Measurements from ENCODE around the gene SPATA31C1.
"Not testable (repeated sequence)": the region's sequence is repeated elsewhere in the genome, so short reads cannot be mapped to it uniquely, and the experiment has no call there.

The SPATA31C1 gene

DNA sequence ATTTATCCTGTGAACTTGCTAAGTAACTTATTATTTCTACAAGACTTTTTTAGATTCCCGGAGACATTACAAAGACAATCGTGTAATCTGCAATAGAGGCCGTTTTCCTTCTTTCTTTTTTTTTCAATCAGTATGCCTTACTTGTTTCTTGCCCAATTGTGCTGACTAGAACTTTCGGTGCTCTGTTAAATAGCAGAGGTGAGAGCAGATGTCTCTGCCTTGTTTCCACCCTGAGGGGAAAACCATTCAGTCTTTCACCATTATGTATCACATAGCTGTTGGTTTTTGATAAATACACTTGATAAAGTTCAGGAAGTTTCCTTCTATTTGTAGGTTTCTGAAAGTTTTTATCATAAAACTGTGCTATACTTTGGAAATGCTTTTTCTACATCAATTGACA is 24.8 kb upstream of the SPATA31C1 start:
- no peaks in the 10 kb centered on the region for H3K4me1 ChIP-seq
- H3K36me3 ChIP-seq, result no peaks in the 10 kb centered on the region
- H3K9me3 ChIP-seq, result peaks cover 0 to 8% (median 6%) of the 10 kb centered on the region in 3 donors
- TF ChIP-seq, protein P1, sequence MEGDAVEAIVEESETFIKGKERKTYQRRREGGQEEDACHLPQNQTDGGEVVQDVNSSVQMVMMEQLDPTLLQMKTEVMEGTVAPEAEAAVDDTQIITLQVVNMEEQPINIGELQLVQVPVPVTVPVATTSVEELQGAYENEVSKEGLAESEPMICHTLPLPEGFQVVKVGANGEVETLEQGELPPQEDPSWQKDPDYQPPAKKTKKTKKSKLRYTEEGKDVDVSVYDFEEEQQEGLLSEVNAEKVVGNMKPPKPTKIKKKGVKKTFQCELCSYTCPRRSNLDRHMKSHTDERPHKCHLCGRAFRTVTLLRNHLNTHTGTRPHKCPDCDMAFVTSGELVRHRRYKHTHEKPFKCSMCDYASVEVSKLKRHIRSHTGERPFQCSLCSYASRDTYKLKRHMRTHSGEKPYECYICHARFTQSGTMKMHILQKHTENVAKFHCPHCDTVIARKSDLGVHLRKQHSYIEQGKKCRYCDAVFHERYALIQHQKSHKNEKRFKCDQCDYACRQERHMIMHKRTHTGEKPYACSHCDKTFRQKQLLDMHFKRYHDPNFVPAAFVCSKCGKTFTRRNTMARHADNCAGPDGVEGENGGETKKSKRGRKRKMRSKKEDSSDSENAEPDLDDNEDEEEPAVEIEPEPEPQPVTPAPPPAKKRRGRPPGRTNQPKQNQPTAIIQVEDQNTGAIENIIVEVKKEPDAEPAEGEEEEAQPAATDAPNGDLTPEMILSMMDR (IDR thresholded peaks at IDR 0.05), result no peak
- no peak for DNase-seq
- H3K4me3 ChIP-seq, result no peak overlapping the region
- no peaks in the 10 kb centered on the region for H3K27me3 ChIP-seq
- H3K27ac ChIP-seq, result no peak overlapping the region
- intact Hi-C loops (cut with DNase I; ENCODE audit: low total_unique reads), result no loop called here

DNA sequence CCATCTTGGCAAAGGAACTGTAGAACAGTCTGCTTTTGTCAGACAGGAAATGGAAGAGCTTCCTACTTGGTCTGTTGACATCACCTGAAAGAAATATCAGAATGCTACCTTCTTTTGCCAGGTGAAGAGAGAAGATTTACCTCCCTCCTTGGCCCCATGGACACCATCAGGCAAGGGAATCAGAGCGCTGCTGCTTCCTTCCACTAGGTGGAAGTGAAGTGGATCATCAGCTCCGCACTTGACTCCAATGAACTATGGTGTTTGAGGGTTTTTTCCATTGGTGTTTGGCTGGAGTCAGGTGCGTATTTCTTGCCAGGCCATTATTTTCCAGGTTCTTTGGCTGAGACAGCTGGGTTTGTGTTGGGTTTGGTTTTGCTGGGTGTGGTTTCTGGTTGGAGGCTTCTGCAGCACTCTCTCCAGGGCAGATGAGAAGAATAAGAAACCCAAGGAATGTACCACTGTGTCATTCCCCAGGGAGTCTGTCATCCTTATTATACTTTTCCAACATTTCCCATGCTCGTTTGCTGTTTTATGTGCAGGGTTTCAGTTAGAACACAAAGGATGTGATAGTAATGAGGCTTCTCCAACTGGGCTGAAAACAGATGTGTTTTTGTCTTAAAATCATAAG is 22.6 kb upstream of the SPATA31C1 start:
- TF ChIP-seq, protein P1 (IDR thresholded peaks at IDR 0.05), result no peak
- Histone ChIP-seq H3K27ac (no peak overlapping the region), H3K9me3 (peaks cover 0 to 8% (median 6%) of the 10 kb centered on the region in 3 donors), H3K36me3 (no peaks in the 10 kb centered on the region), H3K4me3 (no peak overlapping the region), H3K27me3 (no peaks in the 10 kb centered on the region), H3K4me1 (no peaks in the 10 kb centered on the region)
- no peak for DNase-seq
- intact Hi-C loops (cut with DNase I; ENCODE audit: low total_unique reads), result no loop called here

DNA sequence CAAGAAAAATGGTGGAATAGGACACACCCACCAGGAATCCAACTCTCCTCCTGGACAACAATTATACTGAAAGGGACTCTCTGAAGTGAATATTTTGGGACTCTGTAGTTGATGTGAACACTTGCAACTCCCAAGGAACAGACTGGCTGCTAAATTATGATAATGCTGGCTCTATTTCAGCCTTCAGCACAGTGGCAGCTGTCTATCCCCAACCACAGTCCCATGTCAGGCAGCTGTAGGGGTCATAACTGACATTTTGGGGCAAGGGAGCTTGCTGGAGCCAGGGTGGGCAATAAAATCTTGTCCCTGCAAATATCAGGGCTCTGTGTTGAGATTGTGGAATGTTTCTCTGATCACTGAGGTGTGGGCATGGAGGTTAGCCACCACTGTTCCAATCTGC is 20.9 kb upstream of the SPATA31C1 start:
- H3K9me3 ChIP-seq, result peaks cover 0 to 8% (median 7%) of the 10 kb centered on the region in 3 donors
- no peak overlapping the region for H3K4me3 ChIP-seq
- intact Hi-C loops (cut with DNase I; ENCODE audit: low total_unique reads), result no loop called here
- no peak for DNase-seq
- no peaks in the 10 kb centered on the region for H3K27me3 ChIP-seq
- TF ChIP-seq, protein P1 (IDR thresholded peaks at IDR 0.05), result no peak
- H3K27ac ChIP-seq, result no peak overlapping the region
- H3K4me1 ChIP-seq, result no peaks in the 10 kb centered on the region
- no peaks in the 10 kb centered on the region for H3K36me3 ChIP-seq

DNA sequence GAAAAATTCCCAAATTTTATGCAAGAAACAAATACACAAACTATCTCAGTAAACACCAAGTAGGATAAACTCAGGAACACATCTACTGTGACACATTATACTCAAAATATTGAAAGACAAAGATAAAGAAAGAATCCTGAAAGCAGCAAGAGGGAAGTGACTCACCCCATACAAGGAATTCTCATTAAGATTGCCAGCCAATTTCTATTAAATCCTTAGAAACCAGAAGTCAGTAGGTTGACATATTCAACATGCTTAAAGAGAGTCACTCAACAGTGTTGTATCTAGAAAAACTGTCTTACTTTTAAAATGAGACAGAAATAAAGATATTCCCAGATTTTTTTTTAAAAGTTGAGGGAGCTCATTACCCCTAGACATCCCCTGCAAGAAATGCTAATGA is 19.6 kb upstream of the SPATA31C1 start:
- TF ChIP-seq, protein P1 (IDR thresholded peaks at IDR 0.05), result no peak
- Histone ChIP-seq H3K4me3 (no peak overlapping the region), H3K36me3 (no peaks in the 10 kb centered on the region), H3K9me3 (peaks cover 0 to 17% (median 8%) of the 10 kb centered on the region in 3 donors), H3K27ac (no peak overlapping the region), H3K4me1 (no peaks in the 10 kb centered on the region), H3K27me3 (no peaks in the 10 kb centered on the region)
- intact Hi-C loops (cut with DNase I; ENCODE audit: low total_unique reads), result no loop called here
- DNase-seq, result no peak

DNA sequence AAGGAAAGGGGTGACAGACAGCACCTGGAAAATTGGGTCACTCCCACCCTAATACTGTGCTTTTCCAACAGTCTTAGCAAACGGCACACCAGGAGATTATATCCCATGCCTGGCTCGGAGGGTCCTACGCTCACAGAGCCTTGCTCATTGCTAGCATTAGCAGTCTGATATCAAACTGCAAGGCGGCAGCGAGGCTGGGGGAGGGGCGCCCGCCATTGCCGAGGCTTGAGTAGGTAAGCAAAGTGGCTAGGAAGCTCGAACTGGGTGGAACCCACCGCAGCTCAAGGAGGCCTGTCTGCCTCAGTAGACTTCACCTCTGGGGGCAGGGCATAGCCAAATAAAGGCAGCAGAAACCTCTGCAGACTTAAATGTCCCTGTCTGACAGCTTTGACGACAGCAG is 15.4 kb upstream of the SPATA31C1 start:
- H3K36me3 ChIP-seq; H3K4me3 ChIP-seq; H3K4me1 ChIP-seq; intact Hi-C loops (cut with DNase I; ENCODE audit: low total_unique reads); DNase-seq; H3K27me3 ChIP-seq; H3K27ac ChIP-seq: not testable (repeated sequence)
- peaks cover 0 to 11% (median 0%) of the 10 kb centered on the region in 3 donors for H3K9me3 ChIP-seq

DNA sequence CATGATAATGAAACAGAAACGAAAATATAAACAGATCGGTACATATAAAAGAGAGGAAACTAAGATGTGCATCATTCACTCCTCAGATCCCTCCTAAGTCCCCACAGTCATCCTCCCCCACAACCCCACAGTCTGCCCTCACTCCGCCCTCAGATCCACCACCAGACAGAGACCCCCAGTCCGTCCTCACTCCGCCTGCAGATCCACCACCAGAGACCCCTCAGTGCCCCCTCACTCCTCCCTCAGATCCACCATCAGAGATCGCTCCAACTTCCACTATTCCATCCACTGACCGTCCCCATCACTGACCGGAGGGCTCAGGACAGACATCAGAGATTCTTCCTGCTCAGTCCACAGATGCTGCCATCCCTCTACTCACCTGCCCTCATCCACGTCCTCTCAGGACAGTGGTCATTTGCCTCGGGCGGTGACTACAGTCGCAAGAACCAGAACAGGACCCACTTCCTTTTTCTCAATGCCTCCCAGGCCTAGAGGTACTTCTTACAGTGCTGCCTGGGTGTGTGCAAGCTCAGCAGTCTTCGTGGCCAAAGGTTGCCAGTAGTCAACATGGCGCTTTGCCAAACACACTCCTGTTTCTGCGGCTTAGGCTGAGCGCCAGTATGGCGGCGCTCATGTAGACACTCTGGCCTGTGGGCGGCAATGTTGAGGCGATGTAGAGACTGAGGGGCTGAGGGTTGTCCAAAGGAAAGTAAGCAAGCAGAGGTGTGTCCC is 8.3 kb upstream of the SPATA31C1 start:
- no peaks in the 10 kb centered on the region for H3K4me1 ChIP-seq

More for the DNA sequence above, 8.3 kb upstream of the SPATA31C1 start:
- H3K27ac ChIP-seq, result no peak overlapping the region
- no peaks in the 10 kb centered on the region for H3K27me3 ChIP-seq
- DNase-seq, result no peak
- intact Hi-C loops (cut with DNase I; ENCODE audit: low total_unique reads), result no loop called here
- no peaks in the 10 kb centered on the region for H3K36me3 ChIP-seq
- TF ChIP-seq, protein P1 (IDR thresholded peaks at IDR 0.05), result no peak
- no peak overlapping the region for H3K4me3 ChIP-seq
- no peaks in the 10 kb centered on the region for H3K9me3 ChIP-seq

Measured in tibial artery (tissue), 4 donors.